H1 (cell line): ENCODE measurements around the gene CRACDL. TPM values are rescaled to one million over a fixed set of nuclear protein-coding genes. Genes with fewer than 3 reads are reported as not detected.

Source experiments
- HDAC2 ChIP-seq, 2 experiments: fragments of 300-600 bp in 1 of 2; sonication (generic) in 1 of 2; IDR thresholded peaks; 2 replicates each; pipeline ENCODE4 v1.6.1; 2011 to 2012; ENCODE audit warnings: low read depth in 2 of 2, low read length in 2 of 2, mild to moderate bottlenecking in 2 of 2, moderate library complexity in 2 of 2, borderline replicate concordance in 1 of 2, inconsistent platforms in 1 of 2
- JUN ChIP-seq: IDR thresholded peaks from 2 replicates; pipeline ENCODE4 v1.6.1; 2011; ENCODE audit warnings: low read depth, mild to moderate bottlenecking, improper control_type of control experiment, low read length
- NRF1 ChIP-seq: IDR thresholded peaks from 2 replicates; pipeline ENCODE4 v1.6.1; 2011; ENCODE audit warnings: mild to moderate bottlenecking, low read depth, low read length, improper control_type of control experiment
- POU5F1 ChIP-seq: IDR thresholded peaks from 2 replicates; pipeline ENCODE4 v1.6.1; 2011; ENCODE audit warnings: low read depth, mild to moderate bottlenecking, low read length, moderate library complexity
- RAD21 ChIP-seq, 2 experiments: IDR thresholded peaks in 1 of 2; conservative IDR thresholded peaks in 1 of 2; 2 replicates each; pipeline ENCODE4 v1.6.1; 2011; ENCODE audit warnings: low read depth in 2 of 2, low read length in 2 of 2, improper control_type of control experiment in 1 of 2, inconsistent platforms in 1 of 2, mild to moderate bottlenecking in 1 of 2, moderate library complexity in 1 of 2
- RNF2 ChIP-seq: fragments of 200-900, 300-1000 bp; sonication (generic); IDR thresholded peaks from 2 replicates; pipeline ENCODE4 v1.7.1; 2016; ENCODE audit warnings: borderline replicate concordance, low read depth, mild to moderate bottlenecking, antibody characterized with exemption, low read length; ENCODE audit not compliant: poor library complexity, severe bottlenecking; ENCODE audit errors: missing control alignments
- SP1 ChIP-seq: IDR thresholded peaks from 2 replicates; pipeline ENCODE4 v1.6.1; 2011; ENCODE audit warnings: low read depth, low read length
- SP2 ChIP-seq: IDR thresholded peaks from 2 replicates; pipeline ENCODE4 v1.6.1; 2012; ENCODE audit warnings: mild to moderate bottlenecking, low read length, inconsistent platforms
- SP4 ChIP-seq: IDR thresholded peaks from 2 replicates; pipeline ENCODE4 v1.6.1; 2012; ENCODE audit warnings: low read length, inconsistent platforms
- polyA plus RNA-seq, 7 experiments: library from polyadenylated mRNA; depleted of rRNA in 3 of 7; stranded (reverse) in 5 of 7; unstranded in 2 of 7; fragments of >200 nt in 5 of 7; fragments of 200-250 nt in 2 of 7; gene quantifications; 1 replicate in 5 of 7; 2 replicates in 1 of 7; 4 replicates in 1 of 7; pipeline versions ENCODE4 v1.2.1 to v1.2.3, GENCODE V29; 2011 to 2013; ENCODE audit warnings: missing spikeins in 2 of 7, mixed read lengths in 2 of 7
- total RNA-seq: library from RNA; stranded (reverse); fragmentation: NEBNext Ultra II Directional; extraction: Animal tissue kit (Norgen Biotek cat#: 25700); gene quantifications from 2 replicates; pipeline ENCODE4 v1.2.1, GENCODE V29; 2021
- TF ChIP-seq, protein P1 (sequence below): IDR thresholded peaks from 2 replicates; pipeline ENCODE4 v1.6.1; 2011; ENCODE audit warnings: low read length, improper control_type of control experiment

The CRACDL gene
- total and polyA plus RNA-seq, 2 of the 8 experiments (the other 6 are each of a cell fraction or from before 2014, with no cell fraction given): 0.07 to 0.38 TPM

- TF ChIP-seq POU5F1 (no peak), RNF2 (no peak), JUN (no peak), SP1 (no peak), HDAC2 (IDR thresholded peaks at IDR 0.05; ENCODE audit: borderline replicate concordance in 1 of 2, low read depth in 2 of 2, low read length in 2 of 2) (no peak), SP2 (no peak), SP4 (no peak), RAD21 (IDR thresholded peaks at IDR 0.05 in 1 of 2, conservative IDR thresholded peaks at IDR 0.05 in 1 of 2; ENCODE audit: low read depth in 2 of 2, low read length in 2 of 2) (no peak), NRF1 (no peak)
- TF ChIP-seq, protein P1, sequence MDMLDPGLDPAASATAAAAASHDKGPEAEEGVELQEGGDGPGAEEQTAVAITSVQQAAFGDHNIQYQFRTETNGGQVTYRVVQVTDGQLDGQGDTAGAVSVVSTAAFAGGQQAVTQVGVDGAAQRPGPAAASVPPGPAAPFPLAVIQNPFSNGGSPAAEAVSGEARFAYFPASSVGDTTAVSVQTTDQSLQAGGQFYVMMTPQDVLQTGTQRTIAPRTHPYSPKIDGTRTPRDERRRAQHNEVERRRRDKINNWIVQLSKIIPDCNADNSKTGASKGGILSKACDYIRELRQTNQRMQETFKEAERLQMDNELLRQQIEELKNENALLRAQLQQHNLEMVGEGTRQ: no peak
Observed at GRCh38 chr2:98825858-98826257, 110.2 kb downstream of the CRACDL start (continued).
